ENCODE results near the gene ELAVL4.

GRCh38 chr1:50139339-50140181 lies 30.8 kb downstream of the ELAVL4 start:
- no peak for TF ChIP-seq TAF1 (IDR thresholded peaks at IDR 0.05; ENCODE audit: low read depth)
- no peak for TF ChIP-seq RAD21 (IDR thresholded peaks at IDR 0.05; ENCODE audit: low read depth)
- TF ChIP-seq, protein P1, sequence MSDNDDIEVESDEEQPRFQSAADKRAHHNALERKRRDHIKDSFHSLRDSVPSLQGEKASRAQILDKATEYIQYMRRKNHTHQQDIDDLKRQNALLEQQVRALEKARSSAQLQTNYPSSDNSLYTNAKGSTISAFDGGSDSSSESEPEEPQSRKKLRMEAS (IDR thresholded peaks at IDR 0.05): no peak
- TF ChIP-seq EP300 (IDR thresholded peaks at IDR 0.05; ENCODE audit: borderline replicate concordance): no peak
- TF ChIP-seq CEBPB (IDR thresholded peaks at IDR 0.05): no peak
- TF ChIP-seq ZBTB7A (IDR thresholded peaks at IDR 0.05; ENCODE audit: low read depth): no peak
- no peak for TF ChIP-seq REST (IDR thresholded peaks at IDR 0.05; ENCODE audit: low read depth)
- TF ChIP-seq EGR1 (IDR thresholded peaks at IDR 0.05): no peak

Data from Ishikawa (cell line).